RCC 7860 (cell line): Measurements from ENCODE around the gene SDK1.
"Not testable (repeated sequence)": the region's sequence is repeated elsewhere in the genome, so short reads cannot be mapped to it uniquely, and the experiment has no call there.

ENCODE experiments used
- DNase-seq: peaks from one replicate; pipeline ENCODE4 v3.0.0-alpha.2; 2015; ENCODE audit warnings: low spot score
- FAIRE-seq: peaks from 2 replicates; lab custom pipeline; 2012; peaks lifted over from hg19 to GRCh38; lab: Jason Lieb, UNC

SDK1 gene

DNA sequence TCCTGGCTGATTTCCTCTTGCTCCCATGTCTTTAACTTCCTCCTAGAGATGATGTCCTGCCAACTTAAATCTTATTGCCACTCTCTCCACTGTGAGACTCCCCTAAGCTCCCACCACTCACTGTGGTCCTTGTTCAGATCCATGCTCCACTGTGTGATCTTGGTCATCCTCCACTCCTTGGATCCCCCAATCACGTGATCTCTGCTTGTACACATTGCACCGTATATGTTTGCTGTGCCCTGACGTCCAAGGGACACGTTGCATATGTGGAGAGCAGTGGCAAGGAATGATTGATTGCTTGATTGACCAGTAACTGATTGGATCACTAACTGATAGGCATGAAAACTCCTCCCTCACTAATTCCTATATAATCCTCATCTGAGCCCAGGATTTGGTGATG, 395.1 kb downstream of the SDK1 start:
- DNase-seq: no peak
- FAIRE-seq: no peak

DNA sequence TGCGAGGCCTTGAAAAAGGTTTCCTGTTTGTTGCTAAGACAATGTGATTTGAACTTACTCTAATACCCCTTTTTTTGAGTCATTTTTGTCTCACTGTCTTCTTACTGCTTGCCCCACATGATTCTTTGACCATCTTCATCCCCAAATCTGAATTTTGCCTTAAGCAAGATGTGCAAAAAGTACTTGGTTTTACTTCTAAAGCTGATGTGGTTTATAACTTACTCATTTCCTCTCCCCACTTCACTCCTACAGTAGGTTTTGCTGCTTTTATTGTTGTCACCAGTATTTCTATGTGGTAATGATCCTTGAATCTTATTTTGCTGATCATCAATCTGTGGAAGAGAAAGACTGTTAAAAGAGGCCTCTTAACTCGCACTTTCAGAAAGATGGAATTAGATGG, 396.4 kb downstream of the SDK1 start:
- no peak for FAIRE-seq

DNA sequence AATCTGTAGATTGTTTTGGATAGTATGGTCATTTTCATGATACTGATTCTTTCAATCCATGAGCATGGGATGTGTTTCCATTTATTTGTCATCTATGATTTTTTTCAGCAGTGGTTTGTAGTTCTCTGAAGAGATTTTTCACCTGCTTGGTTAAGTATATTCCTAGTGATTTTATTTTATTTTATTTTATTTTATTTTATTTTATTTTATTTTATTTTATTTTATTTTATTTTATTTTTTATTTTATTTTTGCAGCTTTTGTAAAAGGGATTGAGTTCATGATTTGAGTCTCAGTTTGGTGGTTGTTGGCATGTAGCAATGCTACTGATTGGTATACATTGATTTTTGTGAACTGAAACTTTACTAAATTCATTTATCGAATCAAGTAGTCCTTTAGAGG, 404.2 kb downstream of the SDK1 start:
- FAIRE-seq (no peak), DNase-seq (no peak)

More for the DNA sequence above, 396.4 kb downstream of the SDK1 start:
- DNase-seq: no peak

DNA sequence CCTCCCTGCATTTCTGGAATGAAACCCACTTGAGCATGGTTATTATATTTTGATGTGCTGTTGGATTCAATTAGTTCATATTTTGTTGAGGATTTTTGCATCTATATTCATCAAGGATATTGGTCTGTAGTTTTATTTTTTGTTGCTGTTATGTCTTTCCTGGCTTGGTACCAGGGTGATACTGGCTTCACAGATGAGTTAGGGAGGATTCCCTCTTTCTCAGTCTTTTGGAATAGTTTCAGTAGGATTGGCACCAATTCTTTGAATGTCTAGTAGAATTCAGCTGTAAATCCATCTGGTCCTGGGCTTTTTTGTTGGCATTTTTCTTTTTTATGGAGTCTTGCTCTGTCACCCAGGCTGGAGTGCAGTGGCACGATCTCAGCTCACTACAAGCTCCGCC, 405.0 kb downstream of the SDK1 start:
- DNase-seq, FAIRE-seq: not testable (repeated sequence)

DNA sequence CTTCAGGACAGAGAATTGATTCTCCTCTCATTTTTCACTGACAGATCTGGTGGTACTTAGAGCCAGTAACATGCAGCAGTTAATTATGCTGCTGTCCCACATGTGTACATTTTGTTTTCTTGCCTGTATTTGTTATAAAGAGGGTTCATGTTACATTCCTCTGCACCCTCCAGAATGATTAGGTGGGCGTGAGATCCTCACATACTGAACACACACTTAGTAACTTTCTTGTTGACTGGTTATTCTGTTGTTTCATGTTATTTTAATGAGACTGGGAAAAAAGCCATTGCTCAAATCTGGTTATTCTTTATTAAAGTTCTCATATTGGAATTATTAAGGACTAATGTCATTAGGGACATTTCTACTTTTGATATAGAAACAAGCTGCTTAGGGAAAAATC, 409.1 kb downstream of the SDK1 start:
- DNase-seq: no peak
- FAIRE-seq: no peak

DNA sequence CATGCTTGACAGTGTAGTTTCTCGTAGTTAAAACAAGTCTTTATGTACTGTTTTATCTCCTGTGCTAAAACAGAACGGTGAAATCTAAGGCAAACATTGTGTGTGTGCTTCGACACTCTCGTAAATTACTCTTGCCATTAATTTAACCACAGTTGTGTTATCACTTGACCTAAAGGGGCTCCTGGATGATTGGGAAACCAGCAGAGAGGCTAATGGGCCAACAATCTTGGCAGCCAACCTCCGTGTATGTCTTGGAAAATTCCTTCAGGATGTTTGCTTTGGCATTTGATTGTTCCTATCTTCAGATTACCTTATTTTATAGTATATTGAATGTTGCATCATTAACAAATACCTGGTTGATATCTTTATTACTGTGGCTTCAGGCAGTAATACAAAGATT, 409.5 kb downstream of the SDK1 start:
- FAIRE-seq (no peak), DNase-seq (no peak)

DNA sequence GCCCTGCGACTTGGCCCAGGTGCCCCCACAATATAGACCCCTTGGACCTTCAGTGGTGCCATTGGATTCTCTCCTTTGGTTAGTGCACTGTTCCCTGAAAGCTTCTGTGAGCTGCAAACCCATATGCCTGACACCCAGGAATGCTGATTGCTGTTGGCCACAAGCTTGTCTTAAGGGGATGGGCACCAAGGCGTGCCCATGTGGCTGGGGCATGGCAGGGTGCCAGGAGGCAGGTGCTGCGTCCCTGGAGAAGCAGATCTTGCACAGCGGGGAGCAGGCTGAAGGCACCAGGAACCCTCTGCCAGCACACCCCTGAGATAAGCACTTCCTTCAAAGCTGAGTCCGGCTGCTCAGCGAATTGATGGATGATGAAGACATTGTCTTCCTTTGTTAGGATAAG, 411.8 kb downstream of the SDK1 start:
- no peak for FAIRE-seq
- DNase-seq: no peak

DNA sequence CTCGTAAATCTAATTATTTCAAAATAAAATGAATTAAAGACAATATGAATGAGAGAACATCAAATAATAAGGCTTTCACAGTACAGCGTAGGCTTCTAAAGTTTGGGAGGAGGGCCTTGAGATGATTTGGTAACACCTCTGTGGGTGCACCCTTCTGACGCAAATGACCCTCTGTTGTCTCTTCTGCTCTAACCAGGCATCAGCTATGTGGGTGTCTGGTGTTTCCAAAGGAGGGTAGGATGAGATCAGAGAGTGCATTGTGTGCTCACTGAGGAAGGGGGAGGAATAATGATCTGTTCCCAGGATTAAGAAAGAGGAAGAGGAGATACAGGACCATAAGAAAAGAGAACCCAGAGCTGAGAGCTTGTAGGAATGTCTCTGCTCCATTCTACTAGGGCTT, 420.4 kb downstream of the SDK1 start:
- DNase-seq: no peak
- FAIRE-seq: no peak

DNA sequence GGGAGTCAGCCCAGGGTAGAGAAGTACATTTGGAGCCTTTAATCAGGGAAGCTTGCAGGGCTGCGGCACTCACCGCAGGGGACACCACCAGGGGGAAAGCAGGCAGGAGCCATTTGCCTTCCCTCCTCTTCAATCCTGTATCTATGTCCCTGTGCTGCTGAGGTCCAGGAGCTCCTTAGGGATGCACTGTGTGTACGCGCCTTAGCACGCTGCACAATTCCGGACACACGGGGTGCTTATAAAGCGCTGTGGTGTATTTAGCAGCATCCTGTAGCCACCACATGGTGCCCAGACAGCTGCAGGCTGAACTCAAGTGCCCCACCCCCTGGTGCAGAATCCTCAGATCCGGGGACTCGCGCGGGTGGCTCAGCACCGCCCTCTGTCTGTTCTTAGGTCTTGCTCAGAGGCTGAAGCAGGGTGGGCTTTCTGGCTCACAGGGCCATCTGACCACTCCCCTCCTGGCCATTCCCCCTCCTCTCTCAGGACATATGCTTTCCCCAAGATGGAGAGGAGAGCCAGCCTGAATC, 421.4 kb downstream of the SDK1 start:
- no peak for FAIRE-seq

DNA sequence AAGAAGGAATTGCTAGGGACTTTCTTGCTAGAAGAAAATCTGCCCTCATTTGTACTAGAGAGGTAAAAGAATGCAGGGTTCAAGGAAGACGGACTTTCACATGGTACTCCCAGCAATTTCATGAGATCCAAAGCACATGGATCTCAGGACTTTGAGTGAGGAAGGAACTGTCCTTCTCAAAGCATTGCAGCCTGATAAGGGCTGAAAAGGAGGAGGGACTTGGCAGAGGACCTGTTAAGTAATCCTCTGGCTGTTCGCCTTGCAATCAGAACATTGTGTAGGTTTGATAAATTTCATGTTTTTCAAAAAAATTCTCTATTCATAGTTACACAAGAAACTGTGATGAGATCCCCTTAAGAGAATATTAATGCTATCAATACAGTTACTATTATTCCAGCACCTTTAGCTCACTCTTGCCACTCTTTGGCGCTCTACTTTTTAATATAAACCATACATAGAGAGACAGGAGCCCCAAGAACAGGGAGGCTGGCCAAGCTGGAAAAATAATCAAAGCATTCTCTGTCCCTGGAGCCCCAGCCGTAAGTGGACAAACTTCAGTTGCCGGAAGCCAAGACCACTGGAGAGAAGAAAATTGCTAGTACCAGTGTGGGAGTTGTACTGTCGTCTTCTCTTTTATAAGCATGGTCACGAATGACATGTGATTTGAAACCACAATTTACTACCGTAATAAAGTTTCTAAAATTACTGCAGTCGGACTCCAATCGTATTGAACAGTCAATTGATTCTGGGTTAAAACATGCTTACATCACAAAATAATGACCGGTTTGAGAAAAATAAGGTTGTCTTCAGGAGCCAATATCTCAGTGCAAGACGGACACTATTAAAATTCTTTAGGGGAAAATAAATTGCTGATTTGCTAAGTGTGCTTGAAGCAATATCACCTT, 424.4 kb downstream of the SDK1 start:
- DNase-seq: no peak
- no peak for FAIRE-seq

More for the DNA sequence above, 421.4 kb downstream of the SDK1 start:
- DNase-seq: no peak

DNA sequence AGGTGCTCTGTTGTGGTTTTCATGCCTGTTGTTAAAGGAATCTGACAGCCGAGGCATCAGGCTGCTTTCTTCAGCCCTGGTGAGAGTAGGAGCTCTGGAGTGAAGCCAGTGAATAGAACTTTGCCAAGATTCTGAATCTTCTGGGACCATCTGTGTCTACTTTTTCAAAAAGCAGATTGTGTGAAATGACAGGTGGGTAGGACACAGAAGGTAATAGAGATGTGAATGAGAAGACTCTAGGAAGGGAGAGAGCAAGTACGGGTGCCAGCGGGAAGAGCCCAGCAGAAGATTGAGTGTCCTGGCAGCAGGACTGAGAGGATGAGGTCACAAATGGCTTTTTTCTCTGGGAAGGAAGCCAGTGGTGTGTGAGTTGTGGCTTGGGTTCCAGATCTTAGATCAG, 429.2 kb downstream of the SDK1 start:
- DNase-seq (no peak), FAIRE-seq (no peak)

DNA sequence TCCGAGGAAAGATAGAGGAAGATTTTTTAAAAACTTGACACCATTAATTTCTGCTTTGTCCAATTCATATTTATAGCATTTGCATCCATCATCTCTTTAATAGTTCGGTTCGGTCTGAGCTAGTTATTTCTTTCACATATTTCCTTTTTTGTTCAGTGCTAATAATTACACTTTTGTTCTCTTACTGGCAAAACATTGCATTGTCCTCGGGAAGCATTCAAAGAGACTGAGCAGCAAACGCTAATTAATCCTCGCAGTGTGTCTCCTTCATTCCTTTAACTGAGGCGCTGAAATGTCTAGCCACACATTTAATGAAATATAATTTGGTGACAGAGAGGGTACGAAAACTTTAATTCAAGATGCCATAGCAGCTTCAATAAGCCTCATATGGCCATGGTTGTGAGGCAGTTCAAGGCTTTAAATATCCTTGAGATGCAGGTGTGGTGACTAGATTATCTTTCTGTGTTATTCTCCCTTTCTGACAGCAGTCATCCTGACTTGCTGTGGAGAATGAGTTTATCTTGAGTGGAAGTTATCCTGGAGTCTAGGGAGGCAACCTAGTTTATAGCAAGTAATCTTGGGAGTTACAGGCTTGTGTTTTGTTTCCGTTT, 431.4 kb downstream of the SDK1 start:
- FAIRE-seq: no peak
- no peak for DNase-seq

DNA sequence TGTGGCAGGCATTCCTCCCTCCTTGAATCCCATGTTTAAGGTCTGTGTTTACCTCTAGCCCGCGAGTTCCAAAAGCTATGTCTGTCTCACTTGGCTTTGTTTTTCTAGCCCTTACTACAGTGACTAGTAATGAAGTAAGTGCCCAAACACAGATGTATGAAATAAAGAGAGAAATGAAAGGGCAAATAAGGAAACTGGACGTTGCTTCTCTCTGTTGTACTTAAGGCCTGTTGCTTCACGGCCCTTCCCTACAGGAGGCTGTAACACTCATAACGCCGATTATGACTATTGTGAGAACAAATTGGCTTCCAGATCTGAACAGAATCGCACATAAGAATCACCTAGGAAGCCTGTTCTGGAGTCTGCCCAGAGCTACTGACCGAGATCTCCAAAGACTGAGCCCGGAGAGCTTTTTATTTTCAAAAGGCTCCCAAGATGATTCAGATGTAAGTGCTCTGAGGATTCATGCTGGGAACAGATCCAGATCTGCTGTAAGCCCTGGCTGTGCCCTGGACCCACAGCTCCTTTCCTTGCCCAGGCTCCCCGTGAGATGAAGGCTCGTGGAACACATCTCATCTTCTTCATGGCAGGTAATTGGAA, 432.6 kb downstream of the SDK1 start:
- no peak for FAIRE-seq
- no peak for DNase-seq

DNA sequence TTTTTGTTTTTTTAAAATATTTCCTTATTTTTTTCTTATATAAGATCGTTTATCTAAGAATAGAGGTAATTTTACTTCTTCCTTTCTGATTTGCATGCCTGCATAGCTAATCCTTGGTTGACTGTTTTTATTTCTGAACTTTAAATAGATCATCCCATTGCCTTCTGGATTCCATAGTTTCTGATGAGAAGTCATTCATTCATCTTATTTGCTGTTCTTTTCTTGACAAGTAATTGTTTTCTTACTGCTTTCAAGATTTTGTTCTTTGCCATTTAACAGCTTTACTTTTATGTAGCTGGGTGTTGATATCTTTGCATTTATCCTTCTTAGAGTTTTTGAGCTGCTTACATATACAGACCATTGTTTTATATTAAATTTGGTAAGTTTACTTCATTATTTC, 437.9 kb downstream of the SDK1 start:
- DNase-seq: no peak
- no peak for FAIRE-seq

DNA sequence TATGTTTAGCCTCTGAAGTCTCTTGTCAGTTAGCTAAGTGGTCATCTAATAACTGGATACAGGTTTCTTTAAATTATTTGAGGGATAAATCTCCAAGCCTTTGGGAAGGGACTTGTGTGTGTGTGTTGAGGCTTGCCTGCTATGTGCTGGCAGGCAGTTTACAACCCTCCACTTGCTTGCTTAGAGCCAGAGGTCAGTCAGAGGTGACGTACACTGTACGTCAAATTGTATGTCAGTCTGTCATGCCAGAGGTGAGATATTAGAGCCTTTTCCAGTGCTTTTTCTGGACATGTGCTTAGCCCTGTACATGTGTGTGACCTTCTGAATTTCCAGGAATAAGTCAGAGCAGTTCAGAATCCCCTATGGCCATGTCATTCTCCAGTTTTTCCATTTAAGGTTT, 438.9 kb downstream of the SDK1 start:
- FAIRE-seq (no peak), DNase-seq (no peak)

DNA sequence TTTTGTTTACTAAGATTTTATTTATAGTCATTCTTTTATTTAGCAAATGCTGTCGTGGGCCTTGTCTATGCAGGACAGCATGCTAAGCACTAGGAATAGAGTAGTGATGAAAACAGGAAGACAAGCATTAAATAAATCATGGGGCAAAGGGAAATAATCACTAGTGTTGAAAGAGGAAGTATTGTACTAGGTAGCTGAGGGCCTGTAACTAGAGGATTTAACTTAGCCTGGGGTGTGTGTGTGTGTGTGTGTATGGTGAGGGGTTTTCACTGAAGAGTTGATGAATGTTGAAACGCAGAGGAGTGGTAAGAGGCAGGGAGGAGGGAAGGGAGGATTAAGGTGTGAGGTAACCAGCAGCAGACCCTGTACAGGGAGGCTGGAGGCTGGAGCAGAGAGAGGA, 446.4 kb downstream of the SDK1 start:
- no peak for FAIRE-seq
- DNase-seq: no peak

DNA sequence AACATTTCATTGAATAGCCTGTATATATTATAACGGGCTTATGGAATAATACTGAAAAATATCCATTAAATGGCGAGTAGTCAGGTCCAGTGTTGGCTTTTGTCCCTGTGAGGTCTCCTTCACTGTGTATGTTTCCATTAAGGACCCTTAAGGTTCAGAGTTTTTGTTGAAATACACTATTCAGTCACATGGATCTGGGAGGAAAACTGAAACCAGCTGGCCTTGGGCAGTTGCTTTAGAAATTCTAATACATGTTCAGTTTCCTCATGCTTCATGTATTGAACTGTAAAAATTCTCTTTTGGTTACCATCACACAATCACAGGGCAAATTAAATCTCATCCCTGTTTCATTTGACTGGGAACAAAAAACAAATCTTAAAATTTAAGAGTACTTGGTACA, 447.3 kb downstream of the SDK1 start:
- no peak for FAIRE-seq
- DNase-seq: no peak

DNA sequence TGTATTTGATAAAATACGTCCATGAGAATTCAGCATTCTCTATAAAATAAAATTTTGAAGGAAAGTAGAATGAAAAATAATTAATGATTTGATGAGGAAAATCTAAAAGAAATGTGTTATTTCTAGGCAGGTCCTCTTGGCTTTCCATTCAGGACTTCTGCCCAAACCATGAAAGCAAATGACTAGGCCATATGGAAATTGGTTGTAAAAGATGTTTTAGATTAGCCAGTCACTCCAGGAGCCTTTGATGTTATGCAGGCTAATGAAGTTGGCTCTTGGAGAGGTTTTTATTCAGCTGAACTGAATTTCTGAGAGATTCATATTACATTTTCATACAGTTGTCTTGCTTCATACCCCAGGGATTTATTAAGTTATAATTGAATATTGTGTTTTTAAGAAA, 452.8 kb downstream of the SDK1 start:
- FAIRE-seq: no peak

DNA sequence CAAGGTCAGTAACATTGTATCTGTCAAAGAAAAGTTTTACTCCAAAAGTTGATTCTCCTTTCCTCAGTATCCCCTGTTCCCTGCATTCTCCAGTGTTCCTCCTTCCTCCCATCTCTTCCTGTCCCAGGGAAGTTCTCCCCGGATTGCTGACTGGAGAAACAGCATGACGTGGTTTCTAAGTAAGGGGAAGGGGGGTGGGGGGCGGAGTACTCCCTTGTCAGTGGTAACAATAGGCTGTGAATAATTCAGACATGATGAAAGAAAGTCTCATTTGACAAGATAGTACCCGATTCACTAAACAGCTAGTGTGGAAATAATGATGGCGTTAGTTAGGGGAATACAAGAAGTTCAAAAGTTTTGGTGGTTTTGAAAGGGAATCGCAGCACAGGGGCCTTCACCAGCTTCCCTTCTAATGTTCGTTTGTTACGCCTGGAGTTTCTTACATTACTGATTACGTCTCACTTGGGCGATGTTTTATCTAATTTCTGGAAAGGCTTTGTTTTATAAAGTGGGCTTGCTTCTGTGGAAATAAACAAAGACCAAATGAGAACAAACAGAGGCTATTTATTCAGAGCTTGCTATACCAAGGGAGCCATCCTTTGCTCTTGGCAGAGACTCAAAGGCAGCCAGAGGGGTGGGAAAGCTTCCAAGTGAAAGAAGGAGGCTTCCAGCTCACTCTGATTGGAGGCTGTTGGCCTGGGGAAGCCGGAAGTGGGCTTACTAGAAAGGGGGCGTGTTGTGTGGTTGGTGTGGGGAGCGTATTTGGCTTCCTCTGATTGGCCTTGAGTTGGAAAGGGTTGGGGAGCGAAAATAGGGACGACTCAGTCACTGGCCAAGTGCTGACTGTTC, 453.7 kb downstream of the SDK1 start:
- DNase-seq (no peak), FAIRE-seq (no peak)

More for the DNA sequence above, 452.8 kb downstream of the SDK1 start:
- no peak for DNase-seq

DNA sequence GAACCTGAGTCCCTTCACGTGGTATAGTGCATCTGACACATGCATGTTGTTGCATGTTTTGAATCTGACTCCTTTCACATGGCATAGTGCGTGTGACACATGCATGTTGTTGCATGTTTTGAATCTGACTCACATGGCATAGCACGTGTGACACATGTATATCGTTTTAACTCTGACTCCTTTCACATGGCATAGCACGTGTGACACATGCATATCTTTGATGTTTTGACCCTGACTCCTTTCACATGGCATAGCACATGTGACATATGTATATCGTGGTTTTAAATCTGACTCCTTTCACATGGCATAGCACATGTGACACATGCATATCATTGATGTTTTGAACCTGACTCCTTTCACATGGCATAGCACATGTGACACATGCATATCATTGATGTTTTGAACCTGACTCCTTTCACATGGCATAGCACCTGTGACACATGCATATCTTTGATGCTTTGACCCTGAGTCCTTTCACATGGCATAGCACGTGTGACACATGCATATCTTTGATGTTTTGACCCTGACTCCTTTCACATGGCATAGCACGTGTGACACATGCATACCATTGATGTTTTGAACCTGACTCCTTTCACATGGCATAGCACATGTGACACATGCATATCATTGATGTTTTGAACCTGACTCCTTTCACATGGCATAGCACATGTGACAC, 454.9 kb downstream of the SDK1 start:
- not testable (repeated sequence) for FAIRE-seq, DNase-seq
